Measurements from ENCODE around the gene ZNF536. TPM values are rescaled to one million over a fixed set of nuclear protein-coding genes. Genes with fewer than 3 reads are reported as not detected.

Gene ZNF536
- total and polyA plus RNA-seq, 9 of the 15 experiments (the other 6 are each of a cell fraction or from before 2014, with no cell fraction given) = not detected

- no peak for TF ChIP-seq TFE3 (CRISPR knock-in tag; IDR thresholded peaks at IDR 0.05)
- TF ChIP-seq ATF1 (CRISPR knock-in tag; IDR thresholded peaks at IDR 0.05) = no peak
- TF ChIP-seq ATF1 (tag; IDR thresholded peaks at IDR 0.05) = no peak
- TF ChIP-seq ZNF121 (CRISPR knock-in tag; conservative IDR thresholded peaks at IDR 0.05) = no peak
These were observed 179.1 kb downstream of the ZNF536 start (continued) for GRCh38 chr19:30551271-30551670.

GRCh38 chr19:30552593-30552992 lies 180.4 kb downstream of the ZNF536 start:
- no peak overlapping the region for H3K27ac ChIP-seq (ENCODE audit: extremely low read depth, low read depth, low read length)
- peaks cover 6 to 29% of the 10 kb centered on the region in 2 experiments; a peak in 4 of 5 replicates for H3K27me3 ChIP-seq (ENCODE audit: control insufficient read depth in 2 of 2, insufficient read depth in 2 of 2, low read length in 2 of 2)
- no peaks in the 10 kb centered on the region for H3K79me2 ChIP-seq (ENCODE audit: control insufficient read depth, insufficient read depth, low read length)
- 3% methylated on average over 4 of the region's 5 CpGs for whole genome bisulfite sequencing (ENCODE audit: insufficient coverage, low coverage, missing lambda C conversion rate)
- POLR2A ChIA-PET = interaction anchor here (0.6 kb wide), 1 partner anchor 21 kb away, joined by 3 read pairs; no protein-coding TSS in a partner anchor
- H3K4me3 ChIP-seq = no peak overlapping the region
- in situ Hi-C loops (cut with MboI) = no loop called here
- no peaks in the 10 kb centered on the region for H4K20me1 ChIP-seq (replicated peaks; ENCODE audit: control insufficient read depth, insufficient read depth, low read length)
- no peak overlapping the region for H3K4me2 ChIP-seq (ENCODE audit: insufficient read depth, low read length)
- no peak for ATAC-seq
- H3K4me1 ChIP-seq (replicated peaks in 1 of 2; ENCODE audit: control insufficient read depth in 2 of 2, insufficient read depth in 2 of 2, low read length in 2 of 2) = no peaks in the 10 kb centered on the region
- BruUV-seq (replicated peaks) = no TSS peak
- no peak overlapping the region for H2AFZ ChIP-seq (ENCODE audit: low read depth, low read length)
- no peaks in the 10 kb centered on the region for H3K36me3 ChIP-seq (ENCODE audit: control insufficient read depth, insufficient read depth, low read length)
- H3K9me1 ChIP-seq (ENCODE audit: control insufficient read depth, insufficient read depth, low read length) = no peaks in the 10 kb centered on the region
- no peak for FAIRE-seq
- CTCF ChIA-PET (ENCODE audit: low intra/inter-chr PET ratio) = no interaction called here
- H3K9me3 ChIP-seq (replicated peaks; ENCODE audit: control insufficient read depth, insufficient read depth, low read depth, low read length) = no peaks in the 10 kb centered on the region
- H3K9ac ChIP-seq (ENCODE audit: insufficient read depth in 1 of 2, low read depth in 2 of 2, low read length in 2 of 2) = no peak overlapping the region
- intact Hi-C loops (cut with micrococcal nuclease) = no loop called here
- DNase-seq (ENCODE audit: extremely low read depth in 1 of 4, low spot score in 3 of 4) = no peak
- TF ChIP-seq ID3 (CRISPR knock-in tag; IDR thresholded peaks at IDR 0.05) = no peak
- no peak for TF ChIP-seq ID3 (tag; IDR thresholded peaks at IDR 0.05)
- no peak for TF ChIP-seq KDM5B (IDR thresholded peaks at IDR 0.05; ENCODE audit: insufficient replicate concordance, low read depth, low read length)
- no peak for TF ChIP-seq ZBTB12 (CRISPR knock-in tag; IDR thresholded peaks at IDR 0.05)
- no peak for TF ChIP-seq SP2 (IDR thresholded peaks at IDR 0.05; ENCODE audit: extremely low read depth, low read depth, low read length, poor library complexity, severe bottlenecking)
- TF ChIP-seq VEZF1 (CRISPR knock-in tag; IDR thresholded peaks at IDR 0.05) = no peak
- TF ChIP-seq MBD1 (CRISPR knock-in tag; IDR thresholded peaks at IDR 0.05) = no peak
